DMS79 (cell line): ENCODE results near the gene TRRAP.
"Not testable (repeated sequence)": the region's sequence is repeated elsewhere in the genome, so short reads cannot be mapped to it uniquely, and the experiment has no call there.

Source experiments
- DNase-seq: peaks from one replicate; lab custom pipeline; 2025; lab: John Stamatoyannopoulos, UW

TRRAP gene

DNA sequence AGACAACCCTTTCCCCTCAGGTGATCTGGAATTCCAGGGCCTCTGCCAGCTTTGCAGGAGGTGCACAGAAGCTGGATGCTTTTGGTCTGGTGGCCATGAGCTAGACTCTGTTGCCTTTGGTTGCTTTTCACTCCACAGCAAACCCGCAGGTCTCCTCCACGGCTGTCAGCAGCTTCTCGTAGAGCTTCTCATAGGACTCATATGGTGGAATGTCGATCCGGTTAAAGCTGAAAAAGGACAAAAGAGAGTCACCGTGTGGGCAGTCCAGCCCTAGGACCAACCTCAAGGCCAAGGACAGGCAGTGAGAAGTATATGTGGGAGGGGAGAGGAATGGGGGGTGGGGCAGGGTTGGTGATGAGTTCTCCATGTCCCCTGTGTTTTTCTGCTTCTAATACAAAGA is 152.1 kb downstream of the TRRAP start:
- DNase-seq, result no peak

DNA sequence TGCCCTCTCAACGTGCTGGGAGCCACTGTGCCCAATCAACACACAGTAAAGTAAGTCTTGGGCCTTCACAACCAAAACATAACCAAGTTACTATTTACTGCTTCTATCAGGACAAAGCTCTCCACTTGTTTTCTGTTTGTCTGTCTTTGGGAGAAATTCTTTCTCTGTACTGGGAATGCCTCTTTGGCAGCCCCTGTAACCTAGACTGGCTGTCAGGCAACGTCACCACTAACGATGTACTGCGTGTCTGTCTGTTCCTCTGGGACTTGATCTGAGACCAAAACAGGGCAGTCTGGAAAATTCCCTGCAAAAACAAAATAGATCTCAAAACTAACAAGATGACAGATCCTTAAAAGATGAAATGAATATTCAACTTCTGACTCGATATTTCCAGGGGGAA is 152.6 kb downstream of the TRRAP start:
- no peak for DNase-seq

GRCh38 chr7:99031496-99031895 is 153.2 kb downstream of the TRRAP start:
- DNase-seq, result no peak

DNA sequence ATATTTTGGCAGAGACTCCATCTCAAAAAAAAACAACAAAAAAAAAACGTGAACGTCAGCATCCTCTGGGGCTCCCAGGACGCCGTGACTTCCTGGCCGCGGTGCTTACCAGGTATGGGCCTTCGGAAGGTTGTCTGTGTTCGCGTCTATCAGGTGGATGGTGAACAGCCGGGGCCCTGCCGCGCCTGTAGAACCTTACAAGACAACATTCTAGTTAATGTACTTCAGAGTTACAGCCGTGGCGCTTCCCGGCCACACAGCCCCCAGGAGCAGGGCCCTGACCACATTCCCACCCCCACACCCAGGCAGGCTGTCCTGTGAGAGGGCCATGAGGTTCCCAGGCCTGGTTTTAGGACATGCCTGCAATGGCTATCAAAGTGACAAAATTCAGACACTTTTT is 154.6 kb downstream of the TRRAP start:
- DNase-seq, result no peak

- no peak for DNase-seq
These were observed 155.4 kb downstream of the TRRAP start for GRCh38 chr7:99033765-99034164.

GRCh38 chr7:99034932-99035722 is 156.8 kb downstream of the TRRAP start:
- no peak for DNase-seq

DNA sequence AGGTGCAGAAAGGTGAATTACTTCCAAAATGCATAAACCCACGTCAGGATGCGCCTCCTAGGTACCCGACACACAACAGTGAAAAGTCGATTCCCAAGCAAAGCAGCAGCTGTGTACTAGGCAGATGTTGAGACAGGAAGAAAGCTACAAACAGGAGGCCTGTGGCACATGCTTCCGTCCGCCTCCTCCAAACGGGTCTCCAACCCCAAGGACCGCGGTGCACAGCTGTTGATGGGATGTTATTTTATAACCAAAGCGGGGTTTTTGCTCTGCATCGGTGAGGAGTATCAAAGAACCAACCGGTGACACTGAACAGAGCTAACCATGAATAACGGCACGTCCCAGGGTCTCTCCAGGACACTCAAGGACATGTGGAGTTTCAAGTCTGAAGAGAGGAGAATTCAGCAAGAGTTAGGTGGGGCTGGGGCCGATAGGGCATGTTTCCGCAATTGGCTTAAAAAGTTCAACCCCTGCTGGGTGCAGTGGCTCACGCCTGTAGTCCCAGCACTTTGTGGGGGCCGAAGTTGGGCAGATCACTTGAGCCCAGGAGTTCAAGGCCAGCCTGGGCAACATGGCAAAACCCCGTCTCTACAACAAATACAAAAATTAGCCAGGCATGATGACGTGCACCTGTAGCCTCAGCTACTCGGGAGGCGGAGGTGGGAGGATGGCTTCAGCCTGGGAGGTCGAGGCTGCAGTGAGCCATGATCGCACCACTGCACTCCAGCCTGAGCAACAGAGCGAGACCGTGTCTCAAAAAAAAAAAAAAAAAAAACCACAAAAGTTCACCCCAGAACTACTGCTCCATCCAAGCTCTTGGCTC is 157.6 kb downstream of the TRRAP start:
- DNase-seq, result no peak

DNA sequence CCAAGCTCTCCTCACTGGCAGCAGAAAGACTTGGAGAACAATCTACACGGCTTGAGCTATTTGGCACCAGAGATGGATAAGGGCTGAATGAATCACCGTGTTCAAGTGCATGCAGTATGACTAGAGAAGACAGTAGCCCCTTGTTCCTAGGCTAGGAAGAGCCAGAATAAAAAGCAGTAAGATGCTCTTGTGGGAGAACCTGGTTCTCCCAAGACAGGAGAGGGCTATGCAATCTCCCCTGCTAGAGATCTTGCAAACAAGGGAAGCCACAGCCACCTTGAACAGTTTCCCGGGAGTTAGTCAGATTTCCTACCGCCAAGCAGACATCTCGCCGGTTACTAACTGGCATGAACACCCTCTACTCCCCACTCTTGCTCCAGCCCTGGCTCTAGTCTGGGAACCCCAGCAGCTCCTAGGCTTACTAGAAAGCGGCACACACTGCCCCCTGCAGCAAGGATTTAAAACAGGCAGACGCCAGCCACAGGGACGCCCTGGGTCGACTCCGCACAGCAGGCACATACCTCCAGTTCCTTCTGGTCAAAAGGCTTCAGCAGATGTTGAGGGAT is 158.3 kb downstream of the TRRAP start:
- no peak for DNase-seq

DNA sequence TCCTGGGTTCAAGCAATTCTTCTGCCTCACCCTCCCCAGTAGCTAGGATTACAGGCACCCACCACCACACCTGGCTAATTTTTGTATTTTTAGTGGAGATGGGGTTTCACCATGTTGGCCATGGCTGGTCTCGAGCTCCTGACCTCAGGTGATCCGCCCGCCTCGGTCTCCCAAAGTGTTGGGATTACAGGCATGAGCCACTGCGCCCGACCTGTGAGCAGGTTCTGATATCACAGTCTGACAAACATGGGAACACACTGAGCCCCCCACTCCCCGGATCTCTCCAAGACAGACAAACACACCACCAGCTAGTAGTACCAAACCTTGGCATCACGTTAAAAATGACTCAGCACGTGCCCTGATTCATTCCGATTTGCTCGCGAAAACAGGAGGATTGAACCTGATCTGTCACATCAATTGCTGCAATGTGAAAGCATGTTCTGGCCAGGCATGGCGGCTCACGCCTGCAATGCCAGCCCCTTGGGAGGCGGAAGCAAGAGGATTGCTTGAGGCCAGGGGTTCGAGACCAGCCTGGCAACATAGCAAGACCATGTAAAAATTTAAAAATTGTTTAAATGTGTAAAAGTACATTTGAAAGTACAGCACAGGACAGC is 159.1 kb downstream of the TRRAP start:
- no peak for DNase-seq

- no peak for DNase-seq
These were observed 159.9 kb downstream of the TRRAP start for GRCh38 chr7:99038086-99038855.

- no peak for DNase-seq
These were observed 161.1 kb downstream of the TRRAP start for GRCh38 chr7:99039384-99039891.

DNA sequence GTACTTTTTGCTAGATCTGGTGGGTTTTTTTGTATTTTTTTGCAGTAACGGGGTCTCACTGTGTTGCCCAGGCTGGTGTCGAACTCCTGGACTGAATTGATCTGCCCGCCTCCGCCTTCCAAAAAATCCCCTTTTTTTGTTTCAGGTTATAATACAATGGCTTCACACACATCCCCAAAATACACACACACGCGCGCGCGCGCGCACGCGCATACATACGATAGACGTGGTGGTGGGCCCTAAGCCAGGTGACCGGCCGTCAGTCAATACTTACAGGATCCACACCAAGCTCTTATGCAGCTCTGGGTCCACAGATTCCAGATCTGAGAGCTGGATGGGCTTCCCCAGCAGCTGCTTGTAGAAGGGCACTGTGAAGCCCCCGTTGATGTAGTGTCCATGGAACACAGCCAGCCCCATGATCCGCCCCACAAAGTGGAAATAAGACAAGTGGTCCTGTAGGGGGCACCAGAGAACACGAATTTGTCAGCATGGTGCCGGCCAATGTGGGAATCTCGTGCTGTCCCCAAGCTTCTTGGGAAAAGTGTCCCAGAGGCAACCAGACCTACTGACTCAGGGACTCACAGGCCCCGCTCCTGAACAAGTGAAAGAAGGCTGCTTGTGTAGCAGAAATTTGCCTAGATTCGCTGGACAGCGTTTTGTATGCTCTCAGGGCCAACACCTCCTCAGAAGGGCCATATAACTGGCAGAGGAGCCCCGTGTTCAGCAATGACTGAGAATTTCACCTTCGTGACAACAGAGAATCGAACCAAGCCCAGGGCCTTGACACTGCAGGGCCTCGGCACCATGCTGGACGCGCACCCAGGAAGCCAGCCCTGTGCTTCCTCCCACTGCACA is 162.0 kb downstream of the TRRAP start:
- DNase-seq, result peak; percentile 33

GRCh38 chr7:99041526-99041925 is 163.2 kb downstream of the TRRAP start:
- DNase-seq, result no peak

DNA sequence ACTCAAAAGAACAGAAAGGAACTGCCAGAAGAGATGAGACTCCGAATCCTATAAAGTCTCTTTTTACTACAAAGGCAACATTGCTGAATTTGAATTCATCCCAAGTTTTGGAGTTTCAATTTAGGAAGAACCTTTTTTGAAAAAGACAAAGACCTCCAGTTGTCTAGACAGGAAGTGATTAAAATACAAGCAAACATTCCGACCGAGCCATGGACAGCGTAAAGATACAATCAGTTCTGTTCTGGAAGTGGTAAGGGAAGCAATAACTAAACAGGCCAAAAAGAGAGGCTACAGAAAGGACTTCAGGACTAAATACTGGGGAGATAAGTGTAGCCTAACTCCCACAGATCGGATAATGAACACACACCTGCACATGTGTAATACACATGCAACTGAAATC is 164.6 kb downstream of the TRRAP start:
- no peak for DNase-seq

GRCh38 chr7:99044858-99045257 is 166.5 kb downstream of the TRRAP start:
- not testable (repeated sequence) for DNase-seq

DNA sequence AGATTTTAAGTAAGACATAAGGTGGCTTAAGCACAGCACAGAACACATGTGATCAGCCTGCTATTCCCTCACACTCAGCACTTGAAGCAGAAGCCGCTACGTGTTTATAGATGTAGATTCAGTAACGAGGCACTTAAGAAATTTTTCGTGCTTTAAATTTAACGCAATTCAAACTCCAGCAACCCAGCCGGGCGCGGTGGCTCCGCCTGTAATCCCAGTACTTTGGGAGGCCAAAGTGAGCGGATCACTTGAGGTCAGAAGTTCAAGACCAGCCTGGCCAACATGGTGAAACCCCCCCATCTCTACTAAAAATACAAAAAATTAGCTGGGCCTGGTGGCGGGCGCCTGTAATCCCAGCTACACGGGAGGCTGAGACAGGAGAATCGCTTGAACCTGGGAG is 167.9 kb downstream of the TRRAP start:
- peak; percentile 1 for DNase-seq

DNA sequence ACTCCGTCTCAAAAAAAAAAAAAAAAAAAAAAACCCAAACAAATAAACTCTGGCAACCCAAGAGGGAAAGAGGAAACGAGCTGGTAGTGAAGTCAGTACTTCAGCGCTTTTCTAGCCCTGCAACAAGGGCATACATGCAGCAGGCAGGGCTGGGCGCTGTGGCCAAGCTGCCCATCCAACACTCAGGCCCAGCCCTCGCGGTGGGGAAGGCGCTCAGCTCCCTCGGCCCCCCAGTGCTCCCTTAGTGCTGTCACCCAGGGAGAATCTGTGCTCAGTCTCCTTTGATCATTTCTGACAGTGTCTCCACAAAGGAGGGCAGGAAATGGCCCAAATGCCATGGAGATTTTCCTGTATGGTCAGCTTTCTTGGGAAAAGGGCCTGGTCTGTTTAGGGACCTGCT is 168.4 kb downstream of the TRRAP start:
- DNase-seq, result no peak

DNA sequence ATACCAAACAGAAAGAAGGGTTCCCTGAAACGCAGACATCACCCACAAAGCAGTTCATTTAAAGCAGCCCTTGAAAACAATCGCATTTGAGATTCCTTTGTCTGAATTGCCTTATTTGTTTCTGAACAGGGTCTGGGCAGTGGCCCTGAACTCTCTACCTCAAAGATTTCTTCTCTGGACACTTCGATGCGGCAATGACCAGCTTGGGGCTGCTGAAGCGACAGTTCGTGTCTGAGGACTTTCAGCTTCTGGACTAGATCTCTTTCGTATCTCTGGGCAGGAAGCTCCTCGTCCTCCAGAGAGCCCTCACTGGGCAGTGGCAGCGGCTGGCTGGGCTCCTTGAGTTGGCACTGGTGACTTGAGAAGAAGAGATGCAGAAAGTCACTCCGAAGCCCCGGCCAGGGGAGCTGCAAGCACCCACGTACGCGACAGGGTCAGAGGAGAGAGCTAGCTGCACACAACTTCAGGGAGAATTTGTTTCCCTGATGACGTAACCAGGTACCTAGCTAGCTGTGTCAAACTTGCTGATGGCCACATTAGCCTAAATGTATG is 169.3 kb downstream of the TRRAP start:
- no peak for DNase-seq

GRCh38 chr7:99050971-99051370 is 172.6 kb downstream of the TRRAP start:
- DNase-seq, result no peak

DNA sequence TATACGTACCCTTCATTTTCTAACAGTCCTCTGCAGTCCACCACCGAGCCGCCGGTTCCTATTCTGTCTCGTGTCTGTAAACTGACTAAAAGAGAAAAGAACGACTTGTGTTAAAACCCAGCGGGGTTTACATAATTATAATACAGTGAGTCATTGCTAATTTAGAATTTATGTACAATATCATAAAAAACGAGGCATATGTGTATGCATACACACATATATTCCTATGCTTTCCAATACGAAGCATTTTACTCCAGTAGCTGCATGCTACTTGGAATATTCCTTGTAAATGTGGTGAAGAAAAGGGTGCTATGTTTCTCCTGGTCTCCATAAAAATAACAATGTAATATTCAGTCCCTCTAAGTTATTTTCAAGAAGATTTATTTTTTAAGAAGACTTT is 176.4 kb downstream of the TRRAP start:
- no peak for DNase-seq
